Heart left ventricle (tissue), 13 donors: ENCODE data around the gene GATM.

ENCODE experiments used
- POLR2A ChIP-seq, 2 donors: fragments of 450-650 bp; IDR thresholded peaks; one replicate each; pipeline ENCODE4 v1.6.1; 2017; ENCODE audit warnings: antibody characterized with exemption in 2 of 2, mild to moderate bottlenecking in 2 of 2, moderate library complexity in 2 of 2
- TF ChIP-seq, protein P1 (sequence below), 12 donors: fragments of 200-600 bp; sonication (generic) in 4 of 12; IDR thresholded peaks; one replicate each; pipeline versions ENCODE4 v1.5.0 to v1.8.0; 2018 to 2022; ENCODE audit warnings: antibody characterized with exemption in 12 of 12, mild to moderate bottlenecking in 5 of 12
- donor health status: ischemic (EF 13 %, LVEDD 7.1; RV severe dilation, severe dysfunction).
- donor health status: DM: no; HTN: yes; CAD: no.
- donor health status: DM: no; HTN: no; CAD: no.
- donor health status: ischemic (EF 25% LVEDD 6.9; RV normal size, moderate dysfunction).
- donor health status: ischemic (EF 25% LVEDD 5.7; RV mildly dilated, moderate dysfunction).
- donor health status: ischemic (EF 35%, LVEDD 5.7; RV mildly dilated, moderate dysfunction).
- donor health status: nonischemic (EF 11% LVEDD 7.7; RV severe dilation, severe dysfunction).
- donor health status: DM: yes; HTN: yes; CAD: no.
- donor health status: PGD.
- donor health status: ischemic (EF 29% LVEDD 5.4; RV normal size, mild dysfunction).
- donor health status: nonischemic (EF 23%, LVEDD 6.1; RV moderate dilation, normal function).

DNA sequence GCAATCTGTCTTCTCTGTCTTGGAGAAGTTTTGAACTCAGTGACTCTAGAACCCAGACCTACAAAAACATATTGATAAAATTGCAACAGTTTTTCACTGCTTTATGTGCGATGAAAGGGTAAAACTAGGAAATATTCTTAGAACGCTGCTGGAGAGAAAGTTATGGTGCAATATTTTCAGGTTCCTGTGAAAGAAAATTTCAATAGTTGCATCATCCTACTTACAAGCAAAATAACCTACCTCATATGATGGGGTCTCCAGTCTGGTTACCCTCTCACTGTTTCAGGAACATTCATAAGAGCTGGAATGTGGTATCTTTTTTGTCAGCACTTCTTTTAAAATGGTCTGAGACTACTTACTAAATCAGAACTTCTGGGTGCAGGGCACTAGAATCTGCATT is 27.1 kb downstream of the GATM start:
- TF ChIP-seq, protein P1, sequence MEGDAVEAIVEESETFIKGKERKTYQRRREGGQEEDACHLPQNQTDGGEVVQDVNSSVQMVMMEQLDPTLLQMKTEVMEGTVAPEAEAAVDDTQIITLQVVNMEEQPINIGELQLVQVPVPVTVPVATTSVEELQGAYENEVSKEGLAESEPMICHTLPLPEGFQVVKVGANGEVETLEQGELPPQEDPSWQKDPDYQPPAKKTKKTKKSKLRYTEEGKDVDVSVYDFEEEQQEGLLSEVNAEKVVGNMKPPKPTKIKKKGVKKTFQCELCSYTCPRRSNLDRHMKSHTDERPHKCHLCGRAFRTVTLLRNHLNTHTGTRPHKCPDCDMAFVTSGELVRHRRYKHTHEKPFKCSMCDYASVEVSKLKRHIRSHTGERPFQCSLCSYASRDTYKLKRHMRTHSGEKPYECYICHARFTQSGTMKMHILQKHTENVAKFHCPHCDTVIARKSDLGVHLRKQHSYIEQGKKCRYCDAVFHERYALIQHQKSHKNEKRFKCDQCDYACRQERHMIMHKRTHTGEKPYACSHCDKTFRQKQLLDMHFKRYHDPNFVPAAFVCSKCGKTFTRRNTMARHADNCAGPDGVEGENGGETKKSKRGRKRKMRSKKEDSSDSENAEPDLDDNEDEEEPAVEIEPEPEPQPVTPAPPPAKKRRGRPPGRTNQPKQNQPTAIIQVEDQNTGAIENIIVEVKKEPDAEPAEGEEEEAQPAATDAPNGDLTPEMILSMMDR (IDR thresholded peaks at IDR 0.05) = no peak
- no peak for TF ChIP-seq POLR2A (IDR thresholded peaks at IDR 0.05)
